Keratinocyte (primary cell): ENCODE measurements around the gene CFAP299. TPM values are rescaled to one million over a fixed set of nuclear protein-coding genes. Genes with fewer than 3 reads are reported as not detected.

Source experiments
- DNase-seq: peaks from one replicate; pipeline ENCODE4 v3.0.0-alpha.2; 2011; ENCODE audit warnings: low read depth, missing footprints, low spot score
- FAIRE-seq: peaks from 2 replicates; lab custom pipeline; 2011; peaks lifted over from hg19 to GRCh38; lab: Jason Lieb, UNC
- H2AFZ ChIP-seq: 2 replicates; pipeline ENCODE4 v1.6.0; 2012; ENCODE audit warnings: low read length, control low read depth, inconsistent platforms; ENCODE audit not compliant: control insufficient read depth
- H3K27ac ChIP-seq: 2 replicates; pipeline ENCODE4 v1.5.1; 2011; ENCODE audit warnings: low read length; ENCODE audit not compliant: control insufficient read depth, insufficient read depth
- H3K27me3 ChIP-seq: 3 replicates; pipeline ENCODE4 v1.6.0; 2011; ENCODE audit warnings: low read length; ENCODE audit not compliant: control insufficient read depth, insufficient read depth; ENCODE audit errors: extremely low read depth
- H3K36me3 ChIP-seq, 2 experiments: 2 replicates in 1 of 2; 3 replicates in 1 of 2; pipeline ENCODE4 v1.5.1; 2011; ENCODE audit warnings: low read length in 2 of 2, mild to moderate bottlenecking in 1 of 2; ENCODE audit not compliant: control insufficient read depth in 2 of 2, insufficient read depth in 2 of 2; ENCODE audit errors: extremely low read depth in 1 of 2
- H3K4me1 ChIP-seq: 3 replicates; pipeline ENCODE4 v1.5.1; 2011; ENCODE audit warnings: low read length; ENCODE audit not compliant: control insufficient read depth, insufficient read depth; ENCODE audit errors: extremely low read depth
- H3K4me2 ChIP-seq: 3 replicates; pipeline ENCODE4 v1.6.0; 2011; ENCODE audit warnings: low read depth, low read length; ENCODE audit not compliant: control insufficient read depth, insufficient read depth; ENCODE audit errors: extremely low read depth
- H3K4me3 ChIP-seq, 3 experiments: fragments of 200-600 bp in 1 of 3; sonication (generic) in 1 of 3; 2 replicates in 2 of 3; 3 replicates in 1 of 3; pipeline ENCODE4 v1.5.1; 2011 to 2016; ENCODE audit warnings: low read length in 3 of 3, mild to moderate bottlenecking in 3 of 3, control low read depth in 2 of 3, inconsistent platforms in 1 of 3, low read depth in 1 of 3, mixed read lengths in 1 of 3, mixed run types in 1 of 3, moderate library complexity in 1 of 3; ENCODE audit not compliant: control insufficient read depth in 2 of 3, insufficient read depth in 2 of 3; ENCODE audit errors: extremely low read depth in 1 of 3
- H3K79me2 ChIP-seq: 2 replicates; pipeline ENCODE4 v1.6.0; 2012; ENCODE audit warnings: low read length; ENCODE audit not compliant: control insufficient read depth, insufficient read depth
- H3K9ac ChIP-seq: 3 replicates; pipeline ENCODE4 v1.6.0; 2011; ENCODE audit warnings: low read length; ENCODE audit not compliant: control insufficient read depth, insufficient read depth; ENCODE audit errors: extremely low read depth
- H3K9me1 ChIP-seq: 3 replicates; pipeline ENCODE4 v1.6.0; 2011; ENCODE audit warnings: low read length; ENCODE audit not compliant: control insufficient read depth, insufficient read depth; ENCODE audit errors: extremely low read depth
- H3K9me3 ChIP-seq: 2 replicates; pipeline ENCODE4 v1.5.1; 2012; ENCODE audit warnings: low read depth, low read length; ENCODE audit not compliant: control insufficient read depth
- H4K20me1 ChIP-seq: 3 replicates; pipeline ENCODE4 v1.6.0; 2011; ENCODE audit warnings: low read length; ENCODE audit not compliant: control insufficient read depth, insufficient read depth; ENCODE audit errors: extremely low read depth
- CTCF ChIP-seq, 3 experiments: IDR thresholded peaks in 1 of 3; conservative IDR thresholded peaks in 1 of 3; optimal IDR thresholded peaks in 1 of 3; 2 replicates in 2 of 3; 3 replicates in 1 of 3; pipeline versions ENCODE3 to v1.5.1; 2011; ENCODE audit warnings: low read length in 3 of 3, mild to moderate bottlenecking in 3 of 3, moderate library complexity in 2 of 3, control low read depth in 1 of 3, inconsistent platforms in 1 of 3; ENCODE audit not compliant: insufficient read depth in 2 of 3; ENCODE audit errors: extremely low read depth in 1 of 3
- EZH2 ChIP-seq: IDR thresholded peaks from one replicate; pipeline ENCODE4 v1.6.1; 2012; ENCODE audit warnings: inconsistent platforms, mild to moderate bottlenecking, low read length, moderate library complexity
- dilution Hi-C: fragments of 300-500 bp; cut with MboI; formaldehyde crosslinking; loops from one replicate; pipeline ENCODE4 v1.7.0; 2020; ENCODE audit warnings: low sequenced_read_pairs; ENCODE audit not compliant: extremely low pct_ligation_motif_present
- polyA plus RNA-seq, 5 experiments: library from polyadenylated mRNA; depleted of rRNA in 3 of 5; stranded (reverse) in 3 of 5; stranded (forward) in 1 of 5; unstranded in 1 of 5; fragments of >200 nt; gene quantifications; 1 replicate in 1 of 5; 2 replicates in 3 of 5; 3 replicates in 1 of 5; pipeline versions ENCODE4 v1.2.1 to v1.2.3, GENCODE V29; 2011 to 2012; ENCODE audit warnings: missing spikeins in 2 of 5, low read depth in 1 of 5, low replicate concordance in 1 of 5

CFAP299 gene
- polyA plus RNA-seq, 1 donor (not counting 4 experiments of a cell fraction or from before 2014, with no cell fraction given): 0.14 TPM

- H3K79me2 ChIP-seq: no peaks in the 10 kb centered on the region
- H3K4me1 ChIP-seq: no peaks in the 10 kb centered on the region
- TF ChIP-seq EZH2 (no peak), CTCF (optimal IDR thresholded peaks at IDR 0.05 in 1 of 3, IDR thresholded peaks at IDR 0.05 in 1 of 3, conservative IDR thresholded peaks at IDR 0.05 in 1 of 3; ENCODE audit: extremely low read depth in 1 of 3, insufficient read depth in 2 of 3, low read length in 3 of 3) (no peak)
- no peak overlapping the region for H3K4me3 ChIP-seq
- no peak overlapping the region for H3K4me2 ChIP-seq
- H2AFZ ChIP-seq: no peak overlapping the region
- FAIRE-seq (no peak), DNase-seq (no peak)
- H3K27me3 ChIP-seq: no peaks in the 10 kb centered on the region
- H3K27ac ChIP-seq: no peak overlapping the region
- H3K36me3 ChIP-seq: no peaks in the 10 kb centered on the region
- no peak overlapping the region for H3K9ac ChIP-seq
- H4K20me1 ChIP-seq: no peaks in the 10 kb centered on the region
- dilution Hi-C loops: no loop called here
- H3K9me1 ChIP-seq: no peaks in the 10 kb centered on the region
- H3K9me3 ChIP-seq: no peaks in the 10 kb centered on the region
Measured at GRCh38 chr4:80705311-80705710, 369.8 kb downstream of the CFAP299 start.

- H3K27ac ChIP-seq: no peak overlapping the region
- no peak overlapping the region for H2AFZ ChIP-seq
- TF ChIP-seq CTCF (optimal IDR thresholded peaks at IDR 0.05 in 1 of 3, IDR thresholded peaks at IDR 0.05 in 1 of 3, conservative IDR thresholded peaks at IDR 0.05 in 1 of 3; ENCODE audit: extremely low read depth in 1 of 3, insufficient read depth in 2 of 3, low read length in 3 of 3) (no peak), EZH2 (no peak)
- H3K27me3 ChIP-seq: no peaks in the 10 kb centered on the region
- no peak overlapping the region for H3K9ac ChIP-seq
- no peaks in the 10 kb centered on the region for H4K20me1 ChIP-seq
- FAIRE-seq (peak; percentile 13), DNase-seq (no peak)
- H3K9me1 ChIP-seq: no peaks in the 10 kb centered on the region
- H3K4me1 ChIP-seq: no peaks in the 10 kb centered on the region
- H3K4me3 ChIP-seq: no peak overlapping the region
- H3K4me2 ChIP-seq: no peak overlapping the region
- no peaks in the 10 kb centered on the region for H3K79me2 ChIP-seq
- dilution Hi-C loops: no loop called here
- H3K36me3 ChIP-seq: no peaks in the 10 kb centered on the region
- H3K9me3 ChIP-seq: no peaks in the 10 kb centered on the region
Measured at GRCh38 chr4:80709082-80709869, 373.7 kb downstream of the CFAP299 start.
